Activated naive CD8-positive, alpha-beta T cell treated with anti-CD3 and anti-CD28 coated beads, Interleukin-2, amount 10 ng/mL, durations not matched to agents 7 days and 5 days (primary cell): ENCODE data around the gene TSSK2. TPM values are rescaled to one million over a fixed set of nuclear protein-coding genes. Genes with fewer than 3 reads are reported as not detected.
"Not testable (repeated sequence)": the region's sequence is repeated elsewhere in the genome, so short reads cannot be mapped to it uniquely, and the experiment has no call there.

ENCODE experiments used
- ATAC-seq: fragments of 150-1000 bp; cut with Tn5 transposase; one replicate; pipeline ENCODE4 v1.10.0; 2021; ENCODE audit warnings: low read depth, moderate library complexity
- POLR2A ChIA-PET: fragments of 350-600 bp; sonication (Branson Sonifier 250); formaldehyde crosslinking; loops from one replicate; lab custom pipeline; 2021; ENCODE audit warnings: antibody characterized with exemption; lab: Charles Lee
- DNase-seq: peaks from one replicate; pipeline ENCODE4 v3.0.0; 2021
- H3K27ac Mint-ChIP-seq: one replicate; pipeline ENCODE4 v1.8.0; 2022; ENCODE audit warnings: mild to moderate bottlenecking, mixed read lengths
- H3K27me3 Mint-ChIP-seq: one replicate; pipeline ENCODE4 v1.8.0; 2022; ENCODE audit warnings: mild to moderate bottlenecking, moderate library complexity, mixed read lengths
- H3K36me3 Mint-ChIP-seq: one replicate; pipeline ENCODE4 v1.8.0; 2021; ENCODE audit warnings: mild to moderate bottlenecking, mixed read lengths
- H3K4me1 Mint-ChIP-seq: one replicate; pipeline ENCODE4 v1.8.0; 2021; ENCODE audit warnings: mixed read lengths
- H3K4me3 Mint-ChIP-seq: one replicate; pipeline ENCODE4 v1.8.0; 2022; ENCODE audit warnings: mild to moderate bottlenecking, moderate library complexity, mixed read lengths
- H3K9me3 Mint-ChIP-seq: one replicate; pipeline ENCODE4 v1.8.0; 2021; ENCODE audit warnings: mixed read lengths
- total RNA-seq, 2 experiments: library from RNA; stranded (reverse); gene quantifications; one replicate each; pipeline ENCODE4 v1.2.3, GENCODE V29; 2021

The TSSK2 gene
- total RNA-seq, 2 experiments from 2014 or later, result not detected

DNA sequence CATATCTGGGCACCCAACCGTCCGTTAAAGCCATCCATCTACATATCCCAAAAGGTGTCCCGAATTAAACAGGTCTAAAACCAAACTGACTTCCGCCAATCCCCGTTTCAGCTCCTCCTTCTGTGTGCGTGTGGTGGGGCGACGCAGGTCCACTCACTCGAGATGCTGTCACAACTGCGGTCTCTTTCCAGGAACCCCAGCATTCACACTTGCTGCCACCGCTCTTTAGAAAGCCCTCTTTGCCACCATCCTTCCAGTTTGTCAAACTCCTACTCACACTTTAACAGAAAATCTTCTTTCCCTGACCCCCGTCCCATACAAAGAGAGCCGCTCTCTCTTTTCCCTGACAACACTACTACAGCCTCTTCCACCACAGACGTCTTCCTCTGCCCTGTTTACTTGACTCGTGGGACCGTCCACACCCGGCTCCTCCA, 12.9 kb downstream of the TSSK2 start:
- H3K9me3 Mint-ChIP-seq, result no peaks in the 10 kb centered on the region
- peak; percentile 27 for ATAC-seq

GRCh38 chr22:19146215-19146968, 15.3 kb downstream of the TSSK2 start:
- Mint-ChIP-seq H3K9me3 (no peaks in the 10 kb centered on the region), H3K27me3 (peaks cover 43% of the 10 kb centered on the region)

More for the DNA sequence above, 12.9 kb downstream of the TSSK2 start:
- peak; percentile 48 for DNase-seq
- peaks cover 31% of the 10 kb centered on the region for H3K27me3 Mint-ChIP-seq
- peak overlapping the region; percentile 97 for H3K27ac Mint-ChIP-seq
- H3K4me1 Mint-ChIP-seq, result peaks cover 11% of the 10 kb centered on the region
- peaks cover 5% of the 10 kb centered on the region for H3K36me3 Mint-ChIP-seq
- POLR2A ChIA-PET, result interaction anchor here (0.6 to 2.0 kb wide), 11 partner anchors 12 to 336 kb away, joined by 3 to 23 read pairs (median 3); partner anchors contain the start of genes C22orf39, CDC45, CLTCL1 and DGCR2
- peak overlapping the region; percentile 95 for H3K4me3 Mint-ChIP-seq

DNA sequence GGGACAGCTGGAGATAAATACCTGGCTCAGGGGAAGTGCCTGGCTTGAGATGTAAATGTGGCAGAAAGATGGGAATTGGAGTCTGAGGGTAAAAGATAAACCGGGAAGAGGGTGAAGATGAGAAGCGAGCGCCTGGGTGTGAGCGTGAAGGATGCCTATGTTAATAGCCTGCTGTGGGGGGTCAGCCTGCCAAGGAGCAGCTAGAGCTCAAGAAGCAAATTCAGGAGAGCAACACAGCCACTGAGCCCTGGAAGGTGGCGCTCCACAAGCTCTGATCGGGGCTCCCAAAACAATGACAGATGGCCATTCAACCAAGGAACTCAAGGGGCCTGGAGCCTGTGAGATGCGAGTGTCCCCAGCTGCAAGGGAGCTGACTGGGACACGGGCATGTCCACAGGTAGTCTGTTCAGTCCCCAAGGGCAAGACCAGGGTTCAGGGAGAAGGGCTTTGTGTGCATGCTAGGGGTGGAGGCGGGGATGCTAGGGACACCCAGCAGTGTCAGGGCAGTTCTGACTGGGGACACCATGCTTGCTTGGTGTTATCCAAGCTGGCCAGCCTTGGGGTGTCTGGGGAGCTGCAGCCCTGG, 16.2 kb downstream of the TSSK2 start:
- no peak for DNase-seq
- Mint-ChIP-seq H3K9me3 (no peaks in the 10 kb centered on the region), H3K27ac (no peak overlapping the region), H3K4me1 (peaks cover 17% of the 10 kb centered on the region), H3K4me3 (no peak overlapping the region), H3K27me3 (peaks cover 52% of the 10 kb centered on the region), H3K36me3 (no peaks in the 10 kb centered on the region)
- POLR2A ChIA-PET, result interaction anchor here (1.1 to 1.2 kb wide), 2 partner anchors 25 to 31 kb away, joined by 3 read pairs; partner anchors contain the start of genes DGCR2 and SLC25A1
- no peak for ATAC-seq

More at GRCh38 chr22:19146215-19146968, 15.3 kb downstream of the TSSK2 start:
- POLR2A ChIA-PET, result interaction anchor here (1.1 to 1.2 kb wide), 2 partner anchors 24 to 32 kb away, joined by 3 read pairs; partner anchors contain the start of genes DGCR2 and SLC25A1
- DNase-seq, result no peak
- Mint-ChIP-seq H3K27ac (no peak overlapping the region), H3K36me3 (peaks cover 3% of the 10 kb centered on the region), H3K4me3 (no peak overlapping the region), H3K4me1 (peaks cover 16% of the 10 kb centered on the region)
- no peak for ATAC-seq

GRCh38 chr22:19148417-19149046, 17.4 kb downstream of the TSSK2 start:
- Mint-ChIP-seq H3K27me3 (peaks cover 64% of the 10 kb centered on the region), H3K4me1 (peaks cover 13% of the 10 kb centered on the region), H3K4me3 (peak overlapping the region; percentile 61), H3K36me3 (no peaks in the 10 kb centered on the region), H3K9me3 (no peaks in the 10 kb centered on the region), H3K27ac (no peak overlapping the region)
- no peak for DNase-seq
- POLR2A ChIA-PET, result interaction anchor here (1.0 to 1.2 kb wide), 2 partner anchors 25 to 283 kb away, joined by 3 read pairs; partner anchors contain the start of gene HIRA
- no peak for ATAC-seq

DNA sequence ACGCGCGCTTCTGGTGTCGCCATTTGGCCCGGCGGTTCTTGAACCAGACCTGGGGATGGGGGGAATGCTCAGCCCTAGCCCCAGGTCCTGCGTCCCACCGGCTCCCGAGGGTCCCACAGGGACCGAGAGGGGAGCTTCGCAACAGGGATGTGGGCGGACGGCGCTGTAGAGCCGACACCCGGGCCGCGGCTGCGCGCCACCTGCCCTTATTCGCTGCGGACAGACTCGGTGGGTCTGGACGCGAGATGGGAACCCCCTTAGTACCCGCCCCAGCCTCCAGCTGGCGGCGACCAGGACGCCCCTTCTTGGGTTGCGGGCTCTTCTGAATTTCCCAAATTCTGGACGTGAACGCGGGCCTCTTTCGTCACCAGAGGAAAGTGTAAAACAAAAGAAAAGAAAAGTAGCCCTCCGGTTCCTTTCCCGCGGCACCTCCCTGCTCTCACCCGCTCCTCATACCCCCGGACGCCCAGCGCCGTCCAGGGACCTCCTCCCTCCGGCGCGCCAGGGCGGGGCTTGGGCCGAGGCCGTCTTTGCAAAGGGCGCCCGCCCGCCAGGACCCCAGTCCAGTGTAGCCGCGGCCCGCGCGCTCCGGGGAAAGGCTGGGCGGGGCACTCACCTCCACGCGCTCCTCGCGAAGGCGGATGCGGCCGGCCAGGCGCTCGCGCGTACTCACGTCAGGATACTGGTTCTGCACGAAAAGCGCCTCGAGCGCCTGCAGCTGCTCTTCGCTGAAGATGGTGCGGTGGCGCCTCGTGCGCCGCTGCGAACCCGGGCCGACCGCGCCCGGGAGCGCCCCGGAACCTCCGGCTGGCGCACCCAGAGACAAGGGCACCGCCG, 18.2 kb downstream of the TSSK2 start:
- Mint-ChIP-seq H3K27ac (no peak overlapping the region), H3K27me3 (peaks cover 67% of the 10 kb centered on the region), H3K9me3 (no peaks in the 10 kb centered on the region), H3K36me3 (no peaks in the 10 kb centered on the region), H3K4me3 (peak overlapping the region; percentile 61), H3K4me1 (peaks cover 8% of the 10 kb centered on the region)
- POLR2A ChIA-PET, result interaction anchor here (1.0 to 1.2 kb wide), 2 partner anchors 24 to 282 kb away, joined by 3 read pairs; partner anchors contain the start of gene HIRA
- ATAC-seq, result peak; percentile 36
- peak; percentile 75 for DNase-seq

GRCh38 chr22:19149991-19150390, 18.9 kb downstream of the TSSK2 start, which contains the start of gene GSC2:
Gene GSC2 (minus strand): TSS chr22:19150292. CDS start chr22:19150283, 9 bp downstream.
- DNase-seq (no peak), ATAC-seq (peak; percentile 5)
- Mint-ChIP-seq H3K27me3 (peaks cover 70% of the 10 kb centered on the region), H3K27ac (peak within 1 kb of the TSS; percentile 3), H3K4me3 (peak within 1 kb of the TSS; percentile 71), H3K9me3 (no peaks in the 10 kb centered on the region), H3K4me1 (peaks cover 6% of the 10 kb centered on the region), H3K36me3 (no peaks in the 10 kb centered on the region)
- POLR2A ChIA-PET, result interaction anchor here (1.1 kb wide), 1 partner anchor 18 kb away, joined by 3 read pairs; no protein-coding TSS in a partner anchor

- H3K9me3 Mint-ChIP-seq, result no peaks in the 10 kb centered on the region
- ATAC-seq (no peak), DNase-seq (no peak)
- peak overlapping the region; percentile 3 for H3K27ac Mint-ChIP-seq
- peaks cover 70% of the 10 kb centered on the region for H3K27me3 Mint-ChIP-seq
- POLR2A ChIA-PET, result interaction anchor here (1.1 kb wide), 1 partner anchor 17 kb away, joined by 3 read pairs; no protein-coding TSS in a partner anchor
- H3K36me3 Mint-ChIP-seq, result no peaks in the 10 kb centered on the region
- H3K4me3 Mint-ChIP-seq, result peak overlapping the region; percentile 71
- peaks cover 6% of the 10 kb centered on the region for H3K4me1 Mint-ChIP-seq
Measured at GRCh38 chr22:19150482-19151328, 19.6 kb downstream of the TSSK2 start.

GRCh38 chr22:19151329-19152191, 20.5 kb downstream of the TSSK2 start:
- no peak for ATAC-seq
- peak overlapping the region; percentile 3 for H3K27ac Mint-ChIP-seq
- H3K4me3 Mint-ChIP-seq, result peak overlapping the region; percentile 71
- H3K9me3 Mint-ChIP-seq, result no peaks in the 10 kb centered on the region
- POLR2A ChIA-PET, result no interaction called here
- DNase-seq, result no peak
- peaks cover 6% of the 10 kb centered on the region for H3K4me1 Mint-ChIP-seq
- peaks cover 64% of the 10 kb centered on the region for H3K27me3 Mint-ChIP-seq
- no peaks in the 10 kb centered on the region for H3K36me3 Mint-ChIP-seq

DNA sequence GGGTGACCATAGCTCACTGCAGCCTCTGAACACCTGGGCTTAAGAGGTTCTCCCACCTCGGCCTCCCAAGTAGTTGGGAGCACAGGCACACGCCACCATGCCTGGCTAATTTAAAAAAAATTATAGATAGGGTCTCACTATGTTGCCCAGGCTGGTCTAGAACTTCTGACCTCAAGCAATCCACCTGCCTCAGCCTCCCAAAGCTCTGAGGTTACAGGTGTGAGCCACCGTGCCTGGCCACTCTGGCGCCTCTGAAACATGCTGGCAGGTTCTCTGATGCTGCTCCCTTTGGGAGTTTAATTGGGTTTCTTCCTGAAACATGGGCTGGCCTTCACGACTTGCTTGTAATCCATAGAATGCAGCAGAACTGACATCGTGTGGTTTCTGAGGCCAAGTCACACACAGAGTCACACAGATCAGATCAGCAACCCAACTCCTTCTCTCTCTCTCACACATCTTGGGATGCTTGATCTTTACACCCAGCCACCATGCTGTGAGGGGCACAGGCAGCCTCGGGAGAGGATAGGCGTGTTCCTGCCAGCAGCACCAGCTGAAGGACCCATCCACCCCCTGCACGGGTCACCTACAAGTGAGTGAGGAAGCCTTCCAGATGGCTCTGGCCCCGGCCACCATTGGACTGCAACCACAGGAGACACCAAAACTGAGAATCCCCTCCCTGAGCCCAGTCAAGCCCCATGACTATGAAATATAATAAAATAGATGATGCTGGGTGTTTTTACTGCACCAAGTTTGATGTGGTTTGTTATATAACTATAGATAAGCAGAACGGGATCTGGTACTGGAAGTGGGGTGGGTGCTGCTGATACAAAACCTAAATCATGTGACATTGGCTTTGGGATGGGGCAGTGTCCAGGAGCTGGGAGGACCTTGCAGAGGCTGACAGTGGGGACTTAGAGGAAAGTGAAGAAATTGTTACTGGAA, 22.1 kb downstream of the TSSK2 start:
- Mint-ChIP-seq H3K27me3 (peaks cover 50% of the 10 kb centered on the region), H3K9me3 (no peaks in the 10 kb centered on the region), H3K4me3 (no peak overlapping the region), H3K4me1 (peaks cover 6% of the 10 kb centered on the region), H3K36me3 (no peaks in the 10 kb centered on the region), H3K27ac (no peak overlapping the region)
- DNase-seq, result no peak
- no peak for ATAC-seq
- POLR2A ChIA-PET, result interaction anchor here (0.6 kb wide), 1 partner anchor 59 kb away, joined by 3 read pairs; no protein-coding TSS in a partner anchor

GRCh38 chr22:19156109-19156508, 25.0 kb downstream of the TSSK2 start:
- H3K36me3 Mint-ChIP-seq, H3K9me3 Mint-ChIP-seq, H3K4me1 Mint-ChIP-seq, DNase-seq, H3K4me3 Mint-ChIP-seq, H3K27ac Mint-ChIP-seq, ATAC-seq, POLR2A ChIA-PET: not testable (repeated sequence)
- peaks cover 36% of the 10 kb centered on the region for H3K27me3 Mint-ChIP-seq
